Measurements from ENCODE around the gene PLCH2. TPM values are rescaled to one million over a fixed set of nuclear protein-coding genes. Genes with fewer than 3 reads are reported as not detected.

PLCH2 gene
- total RNA-seq, 1 experiment from 2014 or later: 7.2 TPM

GRCh38 chr1:2512862-2513421 lies 36.9 kb downstream of the PLCH2 start:
- TF ChIP-seq EZH2 (IDR thresholded peaks at IDR 0.05; ENCODE audit: low read length, unreplicated experiment) (no peak), EZH2phosphoT487 (IDR thresholded peaks at IDR 0.05; ENCODE audit: borderline replicate concordance, low read length) (no peak)
- TF ChIP-seq, protein P1, sequence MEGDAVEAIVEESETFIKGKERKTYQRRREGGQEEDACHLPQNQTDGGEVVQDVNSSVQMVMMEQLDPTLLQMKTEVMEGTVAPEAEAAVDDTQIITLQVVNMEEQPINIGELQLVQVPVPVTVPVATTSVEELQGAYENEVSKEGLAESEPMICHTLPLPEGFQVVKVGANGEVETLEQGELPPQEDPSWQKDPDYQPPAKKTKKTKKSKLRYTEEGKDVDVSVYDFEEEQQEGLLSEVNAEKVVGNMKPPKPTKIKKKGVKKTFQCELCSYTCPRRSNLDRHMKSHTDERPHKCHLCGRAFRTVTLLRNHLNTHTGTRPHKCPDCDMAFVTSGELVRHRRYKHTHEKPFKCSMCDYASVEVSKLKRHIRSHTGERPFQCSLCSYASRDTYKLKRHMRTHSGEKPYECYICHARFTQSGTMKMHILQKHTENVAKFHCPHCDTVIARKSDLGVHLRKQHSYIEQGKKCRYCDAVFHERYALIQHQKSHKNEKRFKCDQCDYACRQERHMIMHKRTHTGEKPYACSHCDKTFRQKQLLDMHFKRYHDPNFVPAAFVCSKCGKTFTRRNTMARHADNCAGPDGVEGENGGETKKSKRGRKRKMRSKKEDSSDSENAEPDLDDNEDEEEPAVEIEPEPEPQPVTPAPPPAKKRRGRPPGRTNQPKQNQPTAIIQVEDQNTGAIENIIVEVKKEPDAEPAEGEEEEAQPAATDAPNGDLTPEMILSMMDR (conservative IDR thresholded peaks at IDR 0.05; ENCODE audit: low read depth, low read length): no peak
- intact Hi-C loops (cut with micrococcal nuclease): no loop called here
- CTCF ChIA-PET: no interaction called here

DNA sequence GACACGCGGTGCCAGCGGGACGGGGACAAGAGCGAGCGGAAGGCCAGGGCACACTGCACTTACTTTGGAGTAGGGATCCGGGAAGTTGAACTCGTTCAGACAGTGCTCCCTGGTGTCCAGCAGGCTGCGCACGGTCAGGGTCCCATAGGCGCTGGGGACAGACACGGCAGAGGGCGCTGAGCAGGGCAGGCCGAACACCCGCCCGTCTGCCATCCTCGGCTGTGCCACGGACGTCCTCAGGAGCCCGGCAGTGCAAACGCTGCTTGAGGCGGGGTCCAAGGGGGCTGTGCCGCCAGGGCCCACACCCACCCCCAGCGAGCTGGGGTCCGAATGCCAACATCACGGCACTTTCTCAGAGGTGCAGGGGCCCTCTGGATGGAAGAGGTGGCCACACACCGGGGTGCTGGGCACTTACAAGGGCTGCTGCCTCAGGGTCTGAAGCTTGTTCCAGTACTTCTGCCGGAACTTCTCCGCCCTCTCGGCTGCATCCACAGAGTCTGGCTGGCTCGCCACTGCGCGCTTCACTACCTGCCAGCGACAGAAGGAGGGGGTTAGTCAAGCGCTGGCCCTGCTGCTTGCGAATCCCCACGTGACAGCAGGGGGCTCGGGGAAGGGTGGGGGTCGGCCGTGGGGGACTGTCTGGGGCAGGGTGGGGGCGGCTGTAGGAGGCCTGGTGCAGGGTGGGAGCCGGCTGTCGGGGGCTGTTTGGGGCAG lies 38.0 kb downstream of the PLCH2 start:
- Histone ChIP-seq H3K36me3 (ENCODE audit: low read depth, low read length) (peaks cover 72% of the 10 kb centered on the region), H3K27ac (ENCODE audit: low read length) (no peak overlapping the region), H3K4me2 (ENCODE audit: low read length) (no peak overlapping the region), H3K9me2 (replicated peaks; ENCODE audit: low read length) (no peaks in the 10 kb centered on the region), H3K9ac (ENCODE audit: low read length) (no peak overlapping the region), H2AFZ (ENCODE audit: low read length) (no peak overlapping the region), H3K9me3 (ENCODE audit: low read length) (no peaks in the 10 kb centered on the region), H3F3A (ENCODE audit: low read length, unreplicated experiment) (no peaks in the 10 kb centered on the region), H3K4me1 (ENCODE audit: insufficient read depth, low read length) (no peaks in the 10 kb centered on the region), H3K79me2 (ENCODE audit: low read length) (no peaks in the 10 kb centered on the region), H3K27me3 (ENCODE audit: low read length) (no peaks in the 10 kb centered on the region), H3K4me3 (ENCODE audit: low read length) (no peak overlapping the region), H4K20me1 (ENCODE audit: low read length) (no peaks in the 10 kb centered on the region)
- intact Hi-C loops (cut with micrococcal nuclease): no loop called here
- POLR2A ChIA-PET (ENCODE audit: unreplicated experiment): no interaction called here
- BruUV-seq (replicated peaks): no TSS peak
- CTCF ChIA-PET: no interaction called here
- ATAC-seq (no peak), DNase-seq (no peak)
- TF ChIP-seq EZH2phosphoT487 (IDR thresholded peaks at IDR 0.05; ENCODE audit: borderline replicate concordance, low read length) (no peak), EZH2 (IDR thresholded peaks at IDR 0.05; ENCODE audit: low read length, unreplicated experiment) (no peak)
- TF ChIP-seq, protein P1 (conservative IDR thresholded peaks at IDR 0.05; ENCODE audit: low read depth, low read length): no peak

More at GRCh38 chr1:2512862-2513421, 36.9 kb downstream of the PLCH2 start:
- H3K79me2 ChIP-seq (ENCODE audit: low read length): no peaks in the 10 kb centered on the region
- no TSS peak for BruUV-seq (replicated peaks)
- no peaks in the 10 kb centered on the region for H3K9me2 ChIP-seq (replicated peaks; ENCODE audit: low read length)
- H3K4me2 ChIP-seq (ENCODE audit: low read length): no peak overlapping the region
- no peak for DNase-seq
- H3K4me1 ChIP-seq (ENCODE audit: insufficient read depth, low read length): no peaks in the 10 kb centered on the region
- no peak overlapping the region for H3K4me3 ChIP-seq (ENCODE audit: low read length)
- POLR2A ChIA-PET (ENCODE audit: unreplicated experiment): no interaction called here
- no peaks in the 10 kb centered on the region for H3F3A ChIP-seq (ENCODE audit: low read length, unreplicated experiment)
- H3K27ac ChIP-seq (ENCODE audit: low read length): no peak overlapping the region
- no peak for ATAC-seq
- no peaks in the 10 kb centered on the region for H3K9me3 ChIP-seq (ENCODE audit: low read length)
- H4K20me1 ChIP-seq (ENCODE audit: low read length): no peaks in the 10 kb centered on the region
- peaks cover 68% of the 10 kb centered on the region for H3K36me3 ChIP-seq (ENCODE audit: low read depth, low read length)
- H2AFZ ChIP-seq (ENCODE audit: low read length): no peak overlapping the region
- no peaks in the 10 kb centered on the region for H3K27me3 ChIP-seq (ENCODE audit: low read length)
- H3K9ac ChIP-seq (ENCODE audit: low read length): no peak overlapping the region

Measured in PC-3 (cell line).